ENCODE data around the gene SLC39A3. TPM values are rescaled to one million over a fixed set of nuclear protein-coding genes. Genes with fewer than 3 reads are reported as not detected.

The SLC39A3 gene
- 10 to 100 TPM; 28.7 to 37.2 TPM for total RNA-seq

GRCh38 chr19:2739602-2740313 is at the start of gene SLC39A3:
Gene SLC39A3 (minus strand): TSS chr19:2740017. CDS start chr19:2737257, 2,760 bp downstream.
- H3K4me1 Mint-ChIP-seq (ENCODE audit: low read depth): peaks cover 28% of the 10 kb centered on the region
- ATAC-seq (replicated peaks in 1 of 2) (peak; percentile 99), DNase-seq (peak; percentile 99 to 100)
- H3K27ac Mint-ChIP-seq: peak within 1 kb of the TSS; percentile 45
- peak within 1 kb of the TSS; percentile 96 to 97 for H3K4me3 Mint-ChIP-seq
- no peaks in the 10 kb centered on the region for H3K9me3 Mint-ChIP-seq
- peaks cover 25% of the 10 kb centered on the region for H3K27me3 Mint-ChIP-seq (ENCODE audit: low read depth)
- peaks cover 11 to 15% of the 10 kb centered on the region in 2 donors for H3K36me3 Mint-ChIP-seq (ENCODE audit: insufficient read depth in 2 of 2)

GRCh38 chr19:2788237-2788636 is 48.4 kb upstream of the SLC39A3 start:
- H3K27ac Mint-ChIP-seq: no peak overlapping the region
- DNase-seq (no peak), ATAC-seq (replicated peaks in 1 of 2) (no peak)
- H3K27me3 Mint-ChIP-seq (ENCODE audit: low read depth): no peaks in the 10 kb centered on the region
- H3K4me1 Mint-ChIP-seq (ENCODE audit: low read depth): peaks cover 53% of the 10 kb centered on the region
- H3K36me3 Mint-ChIP-seq (ENCODE audit: insufficient read depth in 2 of 2): peaks cover 4 to 5% of the 10 kb centered on the region in 2 donors
- no peaks in the 10 kb centered on the region for H3K9me3 Mint-ChIP-seq
- H3K4me3 Mint-ChIP-seq: peak overlapping the region in 1 of 2 donors; percentile 42

GRCh38 chr19:2787115-2787514 is 47.3 kb upstream of the SLC39A3 start:
- no peaks in the 10 kb centered on the region for H3K27me3 Mint-ChIP-seq (ENCODE audit: low read depth)
- H3K36me3 Mint-ChIP-seq (ENCODE audit: insufficient read depth in 2 of 2): peaks cover 4 to 5% of the 10 kb centered on the region in 2 donors
- DNase-seq: no peak
- peak overlapping the region; percentile 60 to 79 for H3K4me3 Mint-ChIP-seq
- ATAC-seq (replicated peaks in 1 of 2): no peak
- H3K9me3 Mint-ChIP-seq: no peaks in the 10 kb centered on the region
- no peak overlapping the region for H3K27ac Mint-ChIP-seq
- H3K4me1 Mint-ChIP-seq (ENCODE audit: low read depth): peaks cover 57% of the 10 kb centered on the region

GRCh38 chr19:2785244-2785997 is 45.6 kb upstream of the SLC39A3 start, which contains the start of gene THOP1:
Gene THOP1 (plus strand): TSS chr19:2785503. CDS start chr19:2785663, 160 bp downstream.
- H3K4me1 Mint-ChIP-seq (ENCODE audit: low read depth): peaks cover 73% of the 10 kb centered on the region
- peak within 1 kb of the TSS; percentile 73 for H3K27ac Mint-ChIP-seq
- H3K27me3 Mint-ChIP-seq (ENCODE audit: low read depth): no peaks in the 10 kb centered on the region
- ATAC-seq (replicated peaks in 1 of 2): peak; percentile 84 to 85
- H3K36me3 Mint-ChIP-seq (ENCODE audit: insufficient read depth in 2 of 2): peaks cover 1 to 4% of the 10 kb centered on the region in 2 donors
- peak within 1 kb of the TSS; percentile 79 to 97 for H3K4me3 Mint-ChIP-seq
- DNase-seq: peak; percentile 99 to 100
- H3K9me3 Mint-ChIP-seq: no peaks in the 10 kb centered on the region

GRCh38 chr19:2783781-2784145 is 43.9 kb upstream of the SLC39A3 start:
- Mint-ChIP-seq H3K4me1 (ENCODE audit: low read depth) (peaks cover 61% of the 10 kb centered on the region), H3K36me3 (ENCODE audit: insufficient read depth in 2 of 2) (peaks cover 0 to 1% of the 10 kb centered on the region in 2 donors), H3K27me3 (ENCODE audit: low read depth) (no peaks in the 10 kb centered on the region), H3K9me3 (no peaks in the 10 kb centered on the region), H3K4me3 (peak overlapping the region; percentile 79 to 97), H3K27ac (peak overlapping the region; percentile 82)
- no peak for ATAC-seq (replicated peaks in 1 of 2)
- no peak for DNase-seq

GRCh38 chr19:2782936-2783780 is 43.3 kb upstream of the SLC39A3 start, which contains the start of gene SGTA:
Gene SGTA (minus strand): TSS chr19:2783273. CDS start chr19:2769068, 14,205 bp downstream.
- no peaks in the 10 kb centered on the region for H3K27me3 Mint-ChIP-seq (ENCODE audit: low read depth)
- H3K9me3 Mint-ChIP-seq: no peaks in the 10 kb centered on the region
- peak within 1 kb of the TSS; percentile 82 for H3K27ac Mint-ChIP-seq
- H3K36me3 Mint-ChIP-seq (ENCODE audit: insufficient read depth in 2 of 2): no peaks in the 10 kb centered on the region
- peaks cover 60% of the 10 kb centered on the region for H3K4me1 Mint-ChIP-seq (ENCODE audit: low read depth)
- peak; percentile 96 to 98 for DNase-seq
- peak within 1 kb of the TSS; percentile 79 to 97 for H3K4me3 Mint-ChIP-seq
- ATAC-seq (replicated peaks in 1 of 2): peak; percentile 85

- Mint-ChIP-seq H3K27ac (peak overlapping the region; percentile 82), H3K4me3 (peak overlapping the region; percentile 79 to 97), H3K36me3 (ENCODE audit: insufficient read depth in 2 of 2) (peaks cover 0 to 3% of the 10 kb centered on the region in 2 donors), H3K27me3 (ENCODE audit: low read depth) (no peaks in the 10 kb centered on the region), H3K9me3 (no peaks in the 10 kb centered on the region), H3K4me1 (ENCODE audit: low read depth) (peaks cover 56% of the 10 kb centered on the region)
- ATAC-seq (replicated peaks in 1 of 2) (no peak), DNase-seq (peak in 1 of 2 donors; percentile 24)
Observed at GRCh38 chr19:2782329-2782935, 42.6 kb upstream of the SLC39A3 start.

GRCh38 chr19:2780284-2780683 is 40.5 kb upstream of the SLC39A3 start:
- peaks cover 62% of the 10 kb centered on the region for H3K4me1 Mint-ChIP-seq (ENCODE audit: low read depth)
- H3K36me3 Mint-ChIP-seq (ENCODE audit: insufficient read depth in 2 of 2): peaks cover 0 to 5% of the 10 kb centered on the region in 2 donors
- no peak overlapping the region for H3K4me3 Mint-ChIP-seq
- DNase-seq (no peak), ATAC-seq (replicated peaks in 1 of 2) (no peak)
- no peaks in the 10 kb centered on the region for H3K27me3 Mint-ChIP-seq (ENCODE audit: low read depth)
- H3K27ac Mint-ChIP-seq: no peak overlapping the region
- no peaks in the 10 kb centered on the region for H3K9me3 Mint-ChIP-seq

- Mint-ChIP-seq H3K9me3 (no peaks in the 10 kb centered on the region), H3K4me1 (ENCODE audit: low read depth) (peaks cover 64% of the 10 kb centered on the region), H3K4me3 (no peak overlapping the region), H3K27me3 (ENCODE audit: low read depth) (no peaks in the 10 kb centered on the region), H3K36me3 (ENCODE audit: insufficient read depth in 2 of 2) (peaks cover 0 to 6% of the 10 kb centered on the region in 2 donors), H3K27ac (no peak overlapping the region)
- DNase-seq (no peak), ATAC-seq (replicated peaks in 1 of 2) (no peak)
Observed at GRCh38 chr19:2779121-2779740, 39.4 kb upstream of the SLC39A3 start.

GRCh38 chr19:2777952-2778683 is 38.3 kb upstream of the SLC39A3 start:
- Mint-ChIP-seq H3K27me3 (ENCODE audit: low read depth) (no peaks in the 10 kb centered on the region), H3K9me3 (no peaks in the 10 kb centered on the region), H3K36me3 (ENCODE audit: insufficient read depth in 2 of 2) (peaks cover 0 to 6% of the 10 kb centered on the region in 2 donors), H3K4me1 (ENCODE audit: low read depth) (peaks cover 55% of the 10 kb centered on the region), H3K4me3 (no peak overlapping the region), H3K27ac (no peak overlapping the region)
- ATAC-seq (replicated peaks in 1 of 2) (no peak), DNase-seq (no peak)

- peaks cover 0 to 6% of the 10 kb centered on the region in 2 donors for H3K36me3 Mint-ChIP-seq (ENCODE audit: insufficient read depth in 2 of 2)
- peak overlapping the region; percentile 96 for H3K27ac Mint-ChIP-seq
- peaks cover 38% of the 10 kb centered on the region for H3K4me1 Mint-ChIP-seq (ENCODE audit: low read depth)
- H3K27me3 Mint-ChIP-seq (ENCODE audit: low read depth): no peaks in the 10 kb centered on the region
- peak; percentile 85 to 90 for ATAC-seq (replicated peaks in 1 of 2)
- no peaks in the 10 kb centered on the region for H3K9me3 Mint-ChIP-seq
- peak; percentile 85 to 88 for DNase-seq
- H3K4me3 Mint-ChIP-seq: peak overlapping the region; percentile 87 to 91
Observed at GRCh38 chr19:2775556-2776430, 36.0 kb upstream of the SLC39A3 start.
